Uterus (tissue), 4 donors: ENCODE measurements around the gene TMEM263. TPM values are rescaled to one million over a fixed set of nuclear protein-coding genes. Genes with fewer than 3 reads are reported as not detected.
"Not testable (repeated sequence)": the region's sequence is repeated elsewhere in the genome, so short reads cannot be mapped to it uniquely, and the experiment has no call there.

Experiments used
- DNase-seq, 2 donors: peaks; one replicate each; pipeline ENCODE4 v3.0.0-alpha.2; 2019 to 2020
- H3K27ac ChIP-seq, 2 donors: fragments of 200-600 bp; sonication (generic); 1 replicate in 1 of 2; 2 replicates in 1 of 2; pipeline ENCODE4 v1.5.1; 2016 to 2018
- H3K27me3 ChIP-seq, 2 donors: fragments of 200-600 bp; sonication (generic); one replicate each; pipeline ENCODE4 v1.5.1; 2018 to 2019; ENCODE audit warnings: control low read depth in 1 of 2
- H3K36me3 ChIP-seq, 2 donors: fragments of 200-600 bp; sonication (generic); one replicate each; pipeline ENCODE4 v1.5.1; 2019; ENCODE audit warnings: control low read depth in 1 of 2
- H3K4me1 ChIP-seq, 2 donors: fragments of 200-600 bp; sonication (generic); one replicate each; pipeline ENCODE4 v1.5.1; 2018 to 2019; ENCODE audit warnings: control low read depth in 1 of 2
- H3K4me3 ChIP-seq, 2 donors: fragments of 200-600 bp; sonication (generic); 1 replicate in 1 of 2; 2 replicates in 1 of 2; pipeline ENCODE4 v1.5.1; 2018 to 2019; ENCODE audit warnings: mild to moderate bottlenecking in 1 of 2
- H3K9me3 ChIP-seq, 2 donors: fragments of 200-600 bp; sonication (generic); one replicate each; pipeline ENCODE4 v1.5.1; 2019; ENCODE audit warnings: control low read depth in 1 of 2
- POLR2A ChIP-seq, 2 donors: fragments of 450-650 bp; IDR thresholded peaks; one replicate each; pipeline ENCODE4 v1.6.1; 2016; ENCODE audit warnings: antibody characterized with exemption in 2 of 2, mild to moderate bottlenecking in 1 of 2, moderate library complexity in 1 of 2
- intact Hi-C: fragments of 100-400 bp; cut with DNase I; formaldehyde crosslinking; loops from one replicate; pipeline ENCODE4 v1.15.1; 2023; ENCODE audit warnings: low total_unique reads
- total RNA-seq, 4 donors: library from RNA; depleted of rRNA in 3 of 4; stranded (reverse); fragments of >200 nt in 3 of 4; gene quantifications; one replicate each; pipeline versions ENCODE4 v1.1.0 to v1.2.4, GENCODE V29; 2014 to 2023
- TF ChIP-seq, protein P1 (sequence below), 4 experiments: fragments of 200-600 bp in 2 of 4; fragments of 450-650 bp in 2 of 4; sonication (generic) in 2 of 4; IDR thresholded peaks; one replicate each; pipeline ENCODE4 v1.5.1; 2016 to 2019; ENCODE audit warnings: antibody characterized with exemption in 4 of 4, mild to moderate bottlenecking in 2 of 4, moderate library complexity in 1 of 4
- donor health status: DM: yes; HTN: yes; CAD: no.

Gene TMEM263
- total RNA-seq, 4 donors from 2014 or later, result 35.9 to 157 (median 46.0) TPM

DNA sequence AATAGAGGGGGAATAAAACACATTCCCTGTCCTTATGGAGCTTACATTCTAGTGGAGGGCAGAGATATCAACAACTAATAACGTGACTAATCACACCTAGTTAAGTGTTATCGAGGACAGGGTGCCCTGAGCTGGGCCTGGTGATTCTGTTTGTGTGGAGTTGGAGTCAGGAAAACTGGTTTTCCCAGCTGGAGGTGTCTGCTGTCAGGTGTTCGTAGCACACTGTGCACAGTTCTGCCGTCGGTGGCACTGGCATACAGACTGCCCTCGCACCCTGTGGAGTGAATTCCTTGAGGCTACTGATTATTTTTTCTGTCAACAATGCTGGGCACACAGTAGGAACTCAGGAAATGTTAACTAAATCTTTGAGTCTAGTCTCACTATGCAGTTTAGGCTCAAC is 32.1 kb downstream of the TMEM263 start:
- Histone ChIP-seq H3K27ac (peak overlapping the region; percentile 90 to 91), H3K4me1 (no peaks in the 10 kb centered on the region), H3K4me3 (no peak overlapping the region), H3K27me3 (no peaks in the 10 kb centered on the region), H3K9me3 (no peaks in the 10 kb centered on the region), H3K36me3 (no peaks in the 10 kb centered on the region)
- DNase-seq, result no peak
- intact Hi-C loops, result loop anchor here (10.0 kb wide), 1 partner anchor 107 kb away; the partner anchor contains the start of gene CRY1
- TF ChIP-seq, protein P1, sequence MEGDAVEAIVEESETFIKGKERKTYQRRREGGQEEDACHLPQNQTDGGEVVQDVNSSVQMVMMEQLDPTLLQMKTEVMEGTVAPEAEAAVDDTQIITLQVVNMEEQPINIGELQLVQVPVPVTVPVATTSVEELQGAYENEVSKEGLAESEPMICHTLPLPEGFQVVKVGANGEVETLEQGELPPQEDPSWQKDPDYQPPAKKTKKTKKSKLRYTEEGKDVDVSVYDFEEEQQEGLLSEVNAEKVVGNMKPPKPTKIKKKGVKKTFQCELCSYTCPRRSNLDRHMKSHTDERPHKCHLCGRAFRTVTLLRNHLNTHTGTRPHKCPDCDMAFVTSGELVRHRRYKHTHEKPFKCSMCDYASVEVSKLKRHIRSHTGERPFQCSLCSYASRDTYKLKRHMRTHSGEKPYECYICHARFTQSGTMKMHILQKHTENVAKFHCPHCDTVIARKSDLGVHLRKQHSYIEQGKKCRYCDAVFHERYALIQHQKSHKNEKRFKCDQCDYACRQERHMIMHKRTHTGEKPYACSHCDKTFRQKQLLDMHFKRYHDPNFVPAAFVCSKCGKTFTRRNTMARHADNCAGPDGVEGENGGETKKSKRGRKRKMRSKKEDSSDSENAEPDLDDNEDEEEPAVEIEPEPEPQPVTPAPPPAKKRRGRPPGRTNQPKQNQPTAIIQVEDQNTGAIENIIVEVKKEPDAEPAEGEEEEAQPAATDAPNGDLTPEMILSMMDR (IDR thresholded peaks at IDR 0.05), result no peak
- no peak for TF ChIP-seq POLR2A (IDR thresholded peaks at IDR 0.05)

- intact Hi-C loops, result no loop called here
- H3K4me1 ChIP-seq, result no peaks in the 10 kb centered on the region
- no peaks in the 10 kb centered on the region for H3K27me3 ChIP-seq
- no peak overlapping the region for H3K4me3 ChIP-seq
- no peak overlapping the region for H3K27ac ChIP-seq
- DNase-seq, result no peak
- H3K36me3 ChIP-seq, result no peaks in the 10 kb centered on the region
- H3K9me3 ChIP-seq, result no peaks in the 10 kb centered on the region
- TF ChIP-seq, protein P1 (IDR thresholded peaks at IDR 0.05), result no peak
- TF ChIP-seq POLR2A (IDR thresholded peaks at IDR 0.05), result no peak
These were observed 39.0 kb downstream of the TMEM263 start for GRCh38 chr12:106994579-106995220.

DNA sequence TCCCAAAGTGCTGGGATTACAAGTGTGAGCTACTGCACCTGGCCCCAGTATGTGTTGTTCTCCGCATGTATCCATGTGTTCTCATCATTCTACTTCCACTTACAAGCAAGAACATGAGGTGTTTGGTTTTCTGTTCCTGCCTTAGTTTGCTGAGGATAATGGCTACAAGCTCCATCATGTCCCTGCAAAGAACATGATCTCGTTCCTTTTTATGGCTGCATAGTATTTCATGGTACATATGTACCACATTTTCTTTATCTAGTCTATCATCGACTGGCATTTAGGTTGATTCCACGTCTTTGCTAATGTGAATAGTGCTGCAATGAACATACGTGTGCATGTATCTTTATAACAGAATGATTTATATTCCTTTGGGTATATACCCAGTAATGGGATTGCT is 40.4 kb downstream of the TMEM263 start:
- H3K27ac ChIP-seq, intact Hi-C loops, H3K4me3 ChIP-seq, H3K4me1 ChIP-seq, H3K9me3 ChIP-seq, H3K36me3 ChIP-seq, DNase-seq, H3K27me3 ChIP-seq: not testable (repeated sequence)

DNA sequence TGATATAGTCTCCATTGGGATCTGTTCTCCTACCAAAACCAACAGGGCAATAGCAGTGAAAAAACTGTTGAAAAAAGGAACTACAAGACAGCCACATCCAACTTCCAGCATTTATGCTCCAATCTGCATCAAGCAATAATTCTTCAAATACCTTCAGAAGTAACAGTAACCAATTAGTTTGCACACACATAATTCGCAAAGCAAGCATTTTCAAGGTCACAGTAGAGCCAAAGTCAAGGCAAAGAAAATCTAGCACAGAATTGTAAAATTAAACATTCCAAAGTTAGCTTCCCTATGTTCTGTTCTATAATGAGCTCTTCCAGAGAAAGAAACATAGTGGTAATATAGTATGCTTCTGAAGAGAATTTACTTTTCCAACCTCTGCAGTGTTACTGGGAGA is 42.2 kb downstream of the TMEM263 start:
- H3K27me3 ChIP-seq, result no peaks in the 10 kb centered on the region
- H3K9me3 ChIP-seq, result no peaks in the 10 kb centered on the region
- no peak for DNase-seq
- H3K27ac ChIP-seq, result no peak overlapping the region
- no peak overlapping the region for H3K4me3 ChIP-seq
- H3K4me1 ChIP-seq, result no peaks in the 10 kb centered on the region
- no peaks in the 10 kb centered on the region for H3K36me3 ChIP-seq
- TF ChIP-seq, protein P1 (IDR thresholded peaks at IDR 0.05), result no peak
- no peak for TF ChIP-seq POLR2A (IDR thresholded peaks at IDR 0.05)
- intact Hi-C loops, result no loop called here

GRCh38 chr12:106999446-106999845 is 43.7 kb downstream of the TMEM263 start:
- intact Hi-C loops, result no loop called here

DNA sequence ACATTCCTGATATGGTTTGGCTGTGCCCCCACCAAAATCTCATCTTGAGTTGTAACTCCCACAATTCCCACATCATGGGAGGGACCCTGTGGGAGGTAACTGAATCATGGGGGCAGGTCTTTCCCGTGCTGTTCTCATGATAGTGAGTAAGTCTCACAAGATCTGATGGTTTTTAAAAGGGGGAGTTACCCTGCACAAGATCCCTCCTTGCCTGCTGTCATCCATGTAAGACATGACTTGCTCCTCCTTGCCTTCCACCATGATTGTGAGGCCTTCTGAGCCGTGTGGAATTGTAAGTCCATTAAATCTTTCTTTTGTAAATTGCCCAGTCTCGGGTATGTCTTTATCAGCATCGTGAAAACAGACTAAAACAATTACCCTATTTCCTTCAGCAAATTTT is 47.0 kb downstream of the TMEM263 start:
- intact Hi-C loops, result not testable (repeated sequence)

More at GRCh38 chr12:106999446-106999845, 43.7 kb downstream of the TMEM263 start:
- Histone ChIP-seq H3K36me3 (no peaks in the 10 kb centered on the region), H3K9me3 (no peaks in the 10 kb centered on the region), H3K4me3 (no peak overlapping the region), H3K27ac (no peak overlapping the region), H3K4me1 (no peaks in the 10 kb centered on the region), H3K27me3 (no peaks in the 10 kb centered on the region)
- DNase-seq, result no peak
- no peak for TF ChIP-seq POLR2A (IDR thresholded peaks at IDR 0.05)
- TF ChIP-seq, protein P1 (IDR thresholded peaks at IDR 0.05), result no peak

More for the DNA sequence above, 47.0 kb downstream of the TMEM263 start:
- H3K4me3 ChIP-seq, H3K9me3 ChIP-seq, H3K4me1 ChIP-seq, H3K36me3 ChIP-seq, H3K27ac ChIP-seq, DNase-seq, H3K27me3 ChIP-seq: not testable (repeated sequence)
